Fibroblast of skin of right biceps (primary cell): Measurements from ENCODE around the gene MCF2L.

Experiments
- DNase-seq: peaks from one replicate; pipeline ENCODE4 v3.0.0-alpha.2; 2013

Gene MCF2L

DNA sequence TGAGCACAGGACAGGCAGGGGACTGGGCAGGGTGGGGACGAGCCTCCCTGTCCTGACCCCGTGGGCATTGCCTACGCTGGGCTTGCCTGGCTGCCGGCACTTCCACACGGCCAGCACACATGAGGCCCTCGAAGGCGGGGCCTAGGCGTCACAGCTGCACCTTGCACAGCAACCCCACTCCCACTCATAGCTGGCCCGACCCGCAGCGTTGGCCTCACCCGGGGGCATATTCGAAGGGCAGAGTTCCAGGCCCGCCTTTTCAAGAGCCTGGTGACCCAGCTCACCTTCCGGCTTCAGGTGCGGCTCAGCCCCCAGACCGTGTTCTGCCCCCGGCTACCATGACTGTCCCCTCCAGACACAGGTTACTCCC, 172.6 kb downstream of the MCF2L start:
- DNase-seq = no peak

DNA sequence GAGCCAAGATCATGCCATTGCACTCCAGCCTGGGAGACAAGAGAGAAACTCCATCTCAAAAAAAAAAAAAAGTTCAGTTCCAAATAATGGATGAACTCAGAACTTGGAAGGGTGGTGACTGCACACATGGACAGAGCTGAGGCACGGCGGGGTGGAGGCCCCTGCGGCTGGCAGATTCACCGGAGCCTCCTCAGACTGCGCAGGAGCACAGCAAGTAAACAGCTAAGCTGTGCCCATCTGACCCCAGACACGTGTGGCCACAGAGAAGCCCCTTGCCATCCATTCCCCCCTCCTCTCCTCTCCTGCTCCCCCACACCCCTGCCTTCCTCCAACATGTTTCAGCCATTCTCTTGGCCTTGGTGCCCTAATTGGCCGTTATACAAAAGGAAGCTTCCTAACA, 173.9 kb downstream of the MCF2L start:
- no peak for DNase-seq

DNA sequence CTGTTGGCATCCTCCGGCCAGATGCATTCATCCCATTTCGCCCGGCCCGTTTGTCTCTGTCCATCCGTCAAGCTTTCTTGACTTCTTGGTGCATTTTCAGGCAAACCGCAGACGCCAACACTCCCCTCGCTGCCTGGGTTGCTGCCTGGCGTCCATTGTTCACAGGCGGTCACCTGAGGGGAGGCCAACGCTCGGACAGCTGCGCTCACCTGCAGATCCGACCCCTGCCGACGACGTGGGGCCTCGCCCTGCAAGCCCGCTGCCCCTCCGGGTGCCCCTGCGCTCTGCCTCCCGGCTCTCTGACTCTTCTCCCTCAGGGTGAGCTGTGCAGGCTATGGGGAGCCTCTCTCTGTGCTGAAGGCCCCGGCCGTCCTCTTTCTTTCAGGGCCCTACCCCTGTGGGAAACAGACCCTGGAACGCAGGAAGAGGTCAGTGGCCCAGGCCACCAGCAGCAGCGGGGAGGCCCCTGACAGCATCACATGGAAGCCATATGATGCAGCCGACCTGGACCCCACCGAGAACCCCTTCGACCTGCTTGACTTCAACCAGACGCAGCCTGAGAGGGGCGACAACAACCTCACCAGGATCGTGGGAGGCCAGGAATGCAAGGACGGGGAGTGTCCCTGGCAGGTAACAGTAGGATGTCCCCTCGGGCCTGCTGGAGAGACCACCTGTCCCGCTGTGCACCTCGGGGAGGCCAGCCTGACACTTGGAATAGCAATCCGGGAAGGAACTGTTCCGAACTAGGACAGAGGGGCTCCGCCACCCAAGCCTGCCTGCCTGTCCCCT, 174.6 kb downstream of the MCF2L start:
- no peak for DNase-seq

DNA sequence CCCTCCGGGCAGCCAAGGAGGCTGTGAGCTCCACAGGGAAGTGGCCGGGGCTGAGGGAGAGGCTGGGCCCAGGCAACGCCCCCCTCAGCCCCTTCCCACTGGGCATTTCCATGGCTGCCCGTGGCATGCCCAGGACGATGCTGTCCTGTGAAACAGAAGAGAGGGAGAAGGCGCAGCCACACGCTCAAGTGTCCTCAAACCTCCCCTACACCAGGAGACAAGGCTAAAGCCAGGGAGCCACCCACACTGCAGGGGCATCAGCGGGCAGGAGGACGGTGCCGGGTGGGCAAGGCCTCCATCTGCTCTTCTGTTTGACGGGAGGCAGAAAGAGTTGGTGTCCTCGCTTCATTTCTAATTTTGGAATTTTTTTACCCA, 175.2 kb downstream of the MCF2L start:
- DNase-seq = no peak

DNA sequence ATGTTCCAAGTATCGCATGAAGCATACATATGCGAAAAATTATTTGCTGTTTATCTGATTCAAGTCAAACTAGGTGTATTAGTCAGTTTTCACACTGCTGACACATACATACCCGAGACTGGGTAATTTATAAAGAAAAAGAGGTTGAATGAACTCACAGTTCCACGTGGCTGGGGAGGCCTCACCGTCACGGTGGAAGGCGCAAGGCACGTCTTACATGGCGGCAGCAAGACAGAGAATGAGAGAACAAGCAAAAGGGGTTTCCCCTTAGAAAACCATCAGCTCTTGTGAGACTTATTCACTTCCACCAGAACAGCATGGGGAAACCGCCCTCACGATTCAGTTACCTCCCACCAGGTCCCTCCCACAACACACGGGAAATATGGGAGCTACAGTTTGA, 176.5 kb downstream of the MCF2L start:
- DNase-seq = no peak

DNA sequence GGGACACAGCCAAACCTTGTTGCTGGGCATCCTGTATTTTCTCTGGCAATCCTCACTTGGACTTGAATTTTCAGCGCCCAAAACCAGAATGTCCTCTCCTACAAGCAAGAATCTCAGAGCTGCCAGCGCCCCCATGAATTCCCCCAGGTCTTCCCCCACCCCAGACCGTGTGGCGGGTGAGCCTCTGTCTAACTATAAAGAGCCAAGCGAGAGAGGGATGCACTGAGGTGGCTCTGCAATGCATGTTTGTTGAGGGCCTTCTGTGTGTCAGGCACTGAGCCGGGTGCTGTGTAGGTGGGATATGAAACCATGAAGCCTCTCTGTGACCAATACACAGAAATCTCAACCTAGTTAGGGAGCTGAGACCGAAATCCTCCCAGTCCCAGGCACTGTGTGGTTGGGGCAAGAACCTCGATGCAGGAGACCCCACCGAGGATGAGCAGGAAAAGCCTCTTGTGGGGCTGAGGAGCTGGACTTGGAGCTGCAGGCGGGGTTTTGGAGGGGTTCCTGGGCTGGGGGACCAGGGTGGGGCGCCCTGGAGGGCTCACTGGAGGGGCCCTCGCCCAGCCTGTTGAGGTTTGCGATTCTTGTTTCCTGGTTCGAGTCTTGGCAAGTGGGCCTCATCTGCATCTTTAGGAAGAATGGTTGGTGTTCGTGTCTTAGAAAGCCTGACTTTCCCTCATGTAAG, 177.0 kb downstream of the MCF2L start:
- no peak for DNase-seq

DNA sequence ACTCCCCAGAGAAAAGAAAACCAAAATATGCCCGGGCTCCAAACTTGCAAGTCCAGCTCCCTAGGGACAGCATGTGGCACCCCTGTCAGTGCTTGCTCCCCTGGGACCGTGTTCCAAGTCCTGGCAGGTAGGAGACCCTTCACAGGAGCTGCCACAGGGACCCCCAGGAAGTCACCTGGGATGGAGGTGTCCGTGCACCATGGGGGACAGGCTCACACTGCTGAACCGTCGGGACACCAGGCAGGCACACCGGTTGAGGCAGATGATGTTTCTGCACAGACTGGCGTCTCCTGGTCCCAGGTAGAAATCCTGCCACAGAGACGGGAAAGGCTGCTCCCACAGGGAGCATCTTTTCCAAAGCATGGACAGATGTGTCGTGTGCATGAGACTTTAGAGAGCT, 177.7 kb downstream of the MCF2L start:
- DNase-seq = no peak

DNA sequence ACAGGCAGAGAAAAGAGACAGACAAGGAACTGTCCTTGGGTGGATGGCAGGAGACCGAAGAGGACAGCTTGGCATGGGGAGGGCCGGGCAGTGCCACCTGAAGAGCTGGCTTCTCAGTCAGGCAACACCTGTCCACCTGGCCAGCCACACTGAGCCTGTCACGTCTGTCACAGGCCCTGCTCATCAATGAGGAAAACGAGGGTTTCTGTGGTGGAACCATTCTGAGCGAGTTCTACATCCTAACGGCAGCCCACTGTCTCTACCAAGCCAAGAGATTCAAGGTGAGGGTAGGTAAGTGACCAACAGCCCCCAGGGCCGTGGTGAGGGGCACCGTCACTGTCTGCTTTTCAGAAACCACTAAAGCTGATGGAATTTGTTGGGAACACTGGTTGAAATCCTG, 178.2 kb downstream of the MCF2L start:
- DNase-seq = no peak

DNA sequence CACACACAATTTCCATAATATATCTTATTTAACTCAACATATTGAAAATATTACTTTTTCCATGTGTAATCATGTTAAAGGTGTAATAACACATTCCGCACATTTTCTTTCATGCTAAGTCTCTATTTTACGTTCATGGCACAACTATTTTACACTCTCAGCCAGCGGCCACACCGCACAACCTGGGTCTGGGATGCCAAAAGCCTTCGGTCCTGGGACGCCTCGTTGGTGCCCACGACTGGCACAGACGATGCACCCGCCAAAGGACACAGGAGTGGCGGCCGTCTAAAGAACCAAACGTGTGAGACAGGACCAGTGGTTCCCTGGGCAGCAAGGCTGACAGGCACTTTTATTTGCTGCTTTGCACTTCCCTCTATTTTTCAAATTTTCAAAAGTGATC, 179.4 kb downstream of the MCF2L start:
- no peak for DNase-seq

DNA sequence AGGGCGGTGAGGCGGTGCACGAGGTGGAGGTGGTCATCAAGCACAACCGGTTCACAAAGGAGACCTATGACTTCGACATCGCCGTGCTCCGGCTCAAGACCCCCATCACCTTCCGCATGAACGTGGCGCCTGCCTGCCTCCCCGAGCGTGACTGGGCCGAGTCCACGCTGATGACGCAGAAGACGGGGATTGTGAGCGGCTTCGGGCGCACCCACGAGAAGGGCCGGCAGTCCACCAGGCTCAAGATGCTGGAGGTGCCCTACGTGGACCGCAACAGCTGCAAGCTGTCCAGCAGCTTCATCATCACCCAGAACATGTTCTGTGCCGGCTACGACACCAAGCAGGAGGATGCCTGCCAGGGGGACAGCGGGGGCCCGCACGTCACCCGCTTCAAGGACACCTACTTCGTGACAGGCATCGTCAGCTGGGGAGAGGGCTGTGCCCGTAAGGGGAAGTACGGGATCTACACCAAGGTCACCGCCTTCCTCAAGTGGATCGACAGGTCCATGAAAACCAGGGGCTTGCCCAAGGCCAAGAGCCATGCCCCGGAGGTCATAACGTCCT, 180.0 kb downstream of the MCF2L start:
- DNase-seq = no peak
